Parathyroid adenoma (tissue), 2 donors: ENCODE measurements around the gene TRUB1.
A peak's percentile ranks its signal among the peaks of the same experiment; 100 is the strongest.
"Not testable (repeated sequence)": the region's sequence is repeated elsewhere in the genome, so short reads cannot be mapped to it uniquely, and the experiment has no call there.

ENCODE experiments used
- H2AFZ ChIP-seq: fragments of 300-600 bp; sonication (generic); one replicate; pipeline ENCODE4 v1.7.0; 2017; ENCODE audit warnings: antibody characterized with exemption, mild to moderate bottlenecking
- H3K27ac ChIP-seq: fragments of 300-600 bp; sonication (generic); one replicate; pipeline ENCODE4 v1.7.0; 2017
- H3K27me3 ChIP-seq: fragments of 300-600 bp; sonication (generic); one replicate; pipeline ENCODE4 v1.7.0; 2017; ENCODE audit warnings: low read length; ENCODE audit not compliant: control insufficient read depth, insufficient read depth
- H3K36me3 ChIP-seq: fragments of 300-600 bp; sonication (generic); one replicate; pipeline ENCODE4 v1.7.0; 2017; ENCODE audit warnings: low read length; ENCODE audit not compliant: control insufficient read depth, insufficient read depth
- H3K4me1 ChIP-seq: fragments of 300-600 bp; sonication (generic); one replicate; pipeline ENCODE4 v1.7.0; 2017; ENCODE audit warnings: control low read depth
- H3K4me2 ChIP-seq: fragments of 300-600 bp; sonication (generic); one replicate; pipeline ENCODE4 v1.7.0; 2017; ENCODE audit warnings: low read length
- H3K4me3 ChIP-seq: fragments of 300-600 bp; sonication (generic); one replicate; pipeline ENCODE4 v1.7.0; 2017; ENCODE audit warnings: low read depth, low read length
- H3K79me2 ChIP-seq: fragments of 300-600 bp; sonication (generic); one replicate; pipeline ENCODE4 v1.7.0; 2017; ENCODE audit warnings: control low read depth
- H3K9ac ChIP-seq: fragments of 300-600 bp; sonication (generic); one replicate; pipeline ENCODE4 v1.7.0; 2017; ENCODE audit warnings: mild to moderate bottlenecking
- H3K9me3 ChIP-seq: fragments of 300-600 bp; sonication (generic); one replicate; pipeline ENCODE4 v1.7.0; 2017; ENCODE audit warnings: low read length; ENCODE audit not compliant: control insufficient read depth
- TF ChIP-seq, protein P1 (sequence below): fragments of 300-600 bp; sonication (generic); IDR thresholded peaks from one replicate; pipeline ENCODE4 v1.7.0; 2017; ENCODE audit warnings: antibody characterized with exemption, mild to moderate bottlenecking
- donor health status: primary hyperparathyroidism.

Gene TRUB1

DNA sequence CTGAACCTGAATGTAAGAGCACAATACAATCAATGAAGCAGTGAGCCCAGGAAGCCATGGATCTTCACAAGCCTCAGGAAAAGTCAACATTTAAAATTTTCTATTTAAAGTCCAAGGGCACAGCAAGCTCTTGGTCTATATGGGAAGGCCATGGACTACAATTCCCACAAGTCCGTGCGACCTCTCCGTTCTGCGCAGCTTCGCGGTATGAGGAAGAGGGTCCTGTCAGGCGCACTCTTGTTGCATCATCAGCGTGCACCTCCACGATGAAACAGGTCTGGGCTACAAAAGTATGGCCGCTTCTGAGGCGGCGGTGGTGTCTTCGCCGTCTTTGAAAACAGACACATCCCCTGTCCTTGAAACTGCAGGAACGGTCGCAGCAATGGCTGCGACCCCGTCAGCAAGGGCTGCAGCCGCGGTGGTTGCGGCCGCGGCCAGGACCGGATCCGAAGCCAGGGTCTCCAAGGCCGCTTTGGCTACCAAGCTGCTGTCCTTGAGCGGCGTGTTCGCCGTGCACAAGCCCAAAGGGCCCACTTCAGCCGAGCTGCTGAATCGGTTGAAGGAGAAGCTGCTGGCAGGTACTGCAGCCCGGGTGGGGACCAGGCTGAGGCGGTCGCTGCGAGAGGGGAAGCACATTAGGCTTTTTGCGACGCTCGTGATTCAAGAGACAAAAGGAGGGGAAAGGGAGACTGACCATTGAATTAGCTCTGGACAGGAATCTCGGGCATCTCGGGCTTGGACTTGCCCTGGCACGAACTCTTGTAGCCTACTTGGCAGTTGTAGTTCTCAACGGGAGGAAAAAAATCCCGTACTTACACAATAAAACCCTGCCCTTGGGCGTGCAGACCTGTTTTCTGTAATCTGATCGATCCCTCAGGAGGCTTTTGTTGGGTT lies at the start of gene TRUB1:
Gene TRUB1, plus strand, starts transcription at position 234 of the 894 bp plus-strand sequence. Its CDS starts 59 bp downstream, at position 293.
- Histone ChIP-seq H3K9me3 (no peaks in the 10 kb centered on the region), H3K27me3 (no peaks in the 10 kb centered on the region), H3K4me1 (no peaks in the 10 kb centered on the region), H3K79me2 (peaks cover 25% of the 10 kb centered on the region), H3K9ac (peak within 1 kb of the TSS; percentile 53), H3K36me3 (no peaks in the 10 kb centered on the region), H3K4me3 (peak within 1 kb of the TSS; percentile 87), H2AFZ (peak within 1 kb of the TSS; percentile 92), H3K4me2 (peak within 1 kb of the TSS; percentile 82), H3K27ac (peak within 1 kb of the TSS; percentile 76)
- TF ChIP-seq, protein P1, sequence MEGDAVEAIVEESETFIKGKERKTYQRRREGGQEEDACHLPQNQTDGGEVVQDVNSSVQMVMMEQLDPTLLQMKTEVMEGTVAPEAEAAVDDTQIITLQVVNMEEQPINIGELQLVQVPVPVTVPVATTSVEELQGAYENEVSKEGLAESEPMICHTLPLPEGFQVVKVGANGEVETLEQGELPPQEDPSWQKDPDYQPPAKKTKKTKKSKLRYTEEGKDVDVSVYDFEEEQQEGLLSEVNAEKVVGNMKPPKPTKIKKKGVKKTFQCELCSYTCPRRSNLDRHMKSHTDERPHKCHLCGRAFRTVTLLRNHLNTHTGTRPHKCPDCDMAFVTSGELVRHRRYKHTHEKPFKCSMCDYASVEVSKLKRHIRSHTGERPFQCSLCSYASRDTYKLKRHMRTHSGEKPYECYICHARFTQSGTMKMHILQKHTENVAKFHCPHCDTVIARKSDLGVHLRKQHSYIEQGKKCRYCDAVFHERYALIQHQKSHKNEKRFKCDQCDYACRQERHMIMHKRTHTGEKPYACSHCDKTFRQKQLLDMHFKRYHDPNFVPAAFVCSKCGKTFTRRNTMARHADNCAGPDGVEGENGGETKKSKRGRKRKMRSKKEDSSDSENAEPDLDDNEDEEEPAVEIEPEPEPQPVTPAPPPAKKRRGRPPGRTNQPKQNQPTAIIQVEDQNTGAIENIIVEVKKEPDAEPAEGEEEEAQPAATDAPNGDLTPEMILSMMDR, result no peak

DNA sequence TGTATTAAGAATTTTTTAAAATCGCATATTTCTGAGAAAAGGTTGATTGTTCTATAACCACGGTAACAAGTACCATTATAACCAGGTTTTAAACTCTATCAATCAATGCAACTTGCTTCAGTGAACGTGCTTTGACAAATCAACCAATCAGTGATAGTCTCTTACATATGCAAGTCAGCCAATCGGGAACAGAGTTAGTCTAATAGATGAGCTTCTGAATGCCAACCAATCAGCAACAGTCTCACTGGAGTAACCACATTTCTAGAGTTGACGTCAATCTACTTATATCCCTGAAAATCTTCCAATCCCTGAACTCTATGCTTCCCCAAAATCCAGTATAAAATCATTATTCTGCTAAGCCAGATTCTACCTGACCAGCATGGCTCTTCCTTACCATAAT lies 44.7 kb upstream of the TRUB1 start:
- Histone ChIP-seq H2AFZ (no peak overlapping the region), H3K79me2 (no peaks in the 10 kb centered on the region), H3K27ac (no peak overlapping the region), H3K9me3 (no peaks in the 10 kb centered on the region), H3K9ac (no peak overlapping the region), H3K4me3 (no peak overlapping the region), H3K4me2 (no peak overlapping the region), H3K36me3 (no peaks in the 10 kb centered on the region), H3K27me3 (no peaks in the 10 kb centered on the region), H3K4me1 (no peaks in the 10 kb centered on the region)
- TF ChIP-seq, protein P1, result no peak

DNA sequence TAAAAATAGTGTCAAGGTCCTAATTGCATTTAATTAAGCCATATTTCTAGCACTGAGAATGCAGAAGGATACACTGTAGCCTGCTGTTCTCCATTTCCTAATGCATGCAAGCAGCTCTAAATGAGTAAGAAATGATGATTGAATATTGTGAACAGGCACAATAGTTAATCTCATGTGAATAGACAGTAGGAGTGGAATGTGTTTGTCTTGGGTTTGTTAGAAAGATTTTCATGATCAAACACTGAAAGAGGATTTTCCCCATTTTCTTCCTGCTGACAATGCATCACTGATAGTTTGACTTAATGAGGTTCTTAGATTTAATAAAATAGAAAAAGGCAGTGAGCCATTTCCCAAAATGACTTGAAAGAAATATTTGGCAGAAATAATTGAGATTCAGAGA lies 43.1 kb upstream of the TRUB1 start:
- H3K9ac ChIP-seq, result no peak overlapping the region
- TF ChIP-seq, protein P1, result no peak
- no peak overlapping the region for H2AFZ ChIP-seq
- H3K27me3 ChIP-seq, result no peaks in the 10 kb centered on the region
- no peaks in the 10 kb centered on the region for H3K9me3 ChIP-seq
- no peaks in the 10 kb centered on the region for H3K79me2 ChIP-seq
- no peak overlapping the region for H3K4me3 ChIP-seq
- H3K27ac ChIP-seq, result no peak overlapping the region
- no peaks in the 10 kb centered on the region for H3K4me1 ChIP-seq
- H3K36me3 ChIP-seq, result no peaks in the 10 kb centered on the region
- H3K4me2 ChIP-seq, result no peak overlapping the region

DNA sequence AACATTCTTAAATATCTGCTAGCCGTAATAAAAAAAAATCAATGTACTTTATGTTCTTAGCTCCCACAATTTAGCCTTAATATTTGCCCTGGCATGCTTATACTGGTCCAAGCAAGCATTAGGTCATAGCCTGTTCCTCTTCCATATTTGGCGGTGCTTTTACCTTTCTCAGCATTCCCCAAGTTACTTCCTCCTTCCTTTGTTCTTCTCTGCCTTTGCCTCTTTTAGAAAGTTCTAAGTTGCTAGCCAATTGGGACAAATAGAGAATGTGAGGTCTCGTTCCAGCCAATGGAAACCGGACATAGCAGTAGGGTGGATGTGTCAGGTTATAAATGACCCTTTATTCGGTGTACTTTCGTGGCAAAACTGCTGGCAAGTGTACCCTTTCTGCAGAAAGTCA lies 41.0 kb upstream of the TRUB1 start:
- H3K4me3 ChIP-seq, H3K4me1 ChIP-seq, H3K27me3 ChIP-seq, H2AFZ ChIP-seq, H3K79me2 ChIP-seq, H3K36me3 ChIP-seq, H3K4me2 ChIP-seq, H3K9me3 ChIP-seq, H3K9ac ChIP-seq, H3K27ac ChIP-seq: not testable (repeated sequence)

DNA sequence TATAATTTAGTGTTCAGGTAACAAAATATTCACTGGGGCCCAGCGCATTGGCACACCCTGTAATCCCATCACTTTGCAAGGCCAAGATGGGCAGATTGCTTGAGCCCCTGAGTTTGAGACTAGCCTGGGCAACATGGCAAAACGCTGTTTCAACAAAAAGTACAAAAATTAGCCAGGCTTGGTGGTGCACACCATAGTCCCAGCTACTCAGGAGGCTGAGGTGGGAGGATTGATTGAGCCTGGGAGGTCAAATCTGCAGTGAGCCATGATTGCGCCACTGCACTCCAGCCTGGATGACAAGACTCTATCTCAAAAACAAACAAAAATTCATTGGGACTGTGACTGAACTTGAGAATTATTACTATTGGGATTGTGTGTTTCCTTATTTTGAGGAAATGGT lies 40.4 kb upstream of the TRUB1 start:
- no peak overlapping the region for H2AFZ ChIP-seq
- H3K27me3 ChIP-seq, result no peaks in the 10 kb centered on the region
- no peaks in the 10 kb centered on the region for H3K9me3 ChIP-seq
- H3K36me3 ChIP-seq, result no peaks in the 10 kb centered on the region
- TF ChIP-seq, protein P1, result no peak
- no peak overlapping the region for H3K4me3 ChIP-seq
- H3K4me2 ChIP-seq, result no peak overlapping the region
- no peak overlapping the region for H3K9ac ChIP-seq
- H3K4me1 ChIP-seq, result no peaks in the 10 kb centered on the region
- no peak overlapping the region for H3K27ac ChIP-seq
- H3K79me2 ChIP-seq, result no peaks in the 10 kb centered on the region
